ENCODE data around the gene SLC22A17. TPM values are rescaled to one million over a fixed set of nuclear protein-coding genes. Genes with fewer than 3 reads are reported as not detected.

SLC22A17 gene
- total RNA-seq, 1 experiment from 2014 or later = 5.9 TPM

DNA sequence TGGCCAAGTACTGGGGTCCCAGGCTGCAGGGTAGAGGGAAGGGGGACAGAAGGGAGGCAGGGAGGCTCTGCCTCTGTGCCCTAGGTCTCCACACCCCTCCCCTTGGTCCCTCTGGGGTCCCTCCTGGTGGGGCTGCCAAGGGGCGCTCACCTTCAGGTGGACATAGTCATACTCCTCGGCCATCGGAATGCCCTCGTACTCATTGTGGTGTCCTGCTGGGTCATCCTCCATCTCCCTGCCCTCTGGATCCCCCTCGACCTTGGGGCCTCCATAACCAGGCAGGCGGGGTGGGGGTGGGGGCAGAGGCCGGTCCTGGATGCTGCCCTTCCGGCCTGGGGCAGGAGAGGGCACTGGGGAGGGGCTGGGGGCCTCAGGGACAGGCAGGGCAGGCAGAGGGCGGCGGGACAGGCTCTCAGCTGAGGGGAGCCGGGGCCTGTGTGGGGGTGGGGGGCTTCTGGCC lies 6.5 kb upstream of the SLC22A17 start:
- H4K20me1 ChIP-seq (ENCODE audit: insufficient read depth) = no peaks in the 10 kb centered on the region
- DNase-seq (ENCODE audit: low read depth, low spot score) = no peak
- no peak overlapping the region for H3K4me3 ChIP-seq (replicated peaks in 1 of 2; ENCODE audit: low read depth in 1 of 2, low read length in 2 of 2)
- CTCF ChIA-PET = interaction anchor here (0.6 to 1.7 kb wide), 2 partner anchors 21 to 537 kb away, joined by 3 to 10 read pairs; no protein-coding TSS in a partner anchor
- BruUV-seq (replicated peaks) = no TSS peak
- no peaks in the 10 kb centered on the region for H3K4me1 ChIP-seq (ENCODE audit: control insufficient read depth in 1 of 2, insufficient read depth in 2 of 2, low read length in 2 of 2)
- H3K9me3 ChIP-seq (ENCODE audit: control insufficient read depth in 1 of 2, insufficient read depth in 1 of 2, low read depth in 1 of 2, low read length in 2 of 2) = no peaks in the 10 kb centered on the region
- intact Hi-C loops (cut with micrococcal nuclease) = no loop called here
- no peak for TF ChIP-seq JUND (IDR thresholded peaks at IDR 0.05)
- TF ChIP-seq SRF (IDR thresholded peaks at IDR 0.05; ENCODE audit: low read depth) = no peak
- TF ChIP-seq, protein P1, sequence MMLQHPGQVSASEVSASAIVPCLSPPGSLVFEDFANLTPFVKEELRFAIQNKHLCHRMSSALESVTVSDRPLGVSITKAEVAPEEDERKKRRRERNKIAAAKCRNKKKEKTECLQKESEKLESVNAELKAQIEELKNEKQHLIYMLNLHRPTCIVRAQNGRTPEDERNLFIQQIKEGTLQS (IDR thresholded peaks at IDR 0.05) = no peak
- no peak for TF ChIP-seq ELF1 (IDR thresholded peaks at IDR 0.05; ENCODE audit: borderline replicate concordance, low read depth)
- TF ChIP-seq FOSL1 (IDR thresholded peaks at IDR 0.05; ENCODE audit: low read depth) = no peak
- TF ChIP-seq, protein P2, sequence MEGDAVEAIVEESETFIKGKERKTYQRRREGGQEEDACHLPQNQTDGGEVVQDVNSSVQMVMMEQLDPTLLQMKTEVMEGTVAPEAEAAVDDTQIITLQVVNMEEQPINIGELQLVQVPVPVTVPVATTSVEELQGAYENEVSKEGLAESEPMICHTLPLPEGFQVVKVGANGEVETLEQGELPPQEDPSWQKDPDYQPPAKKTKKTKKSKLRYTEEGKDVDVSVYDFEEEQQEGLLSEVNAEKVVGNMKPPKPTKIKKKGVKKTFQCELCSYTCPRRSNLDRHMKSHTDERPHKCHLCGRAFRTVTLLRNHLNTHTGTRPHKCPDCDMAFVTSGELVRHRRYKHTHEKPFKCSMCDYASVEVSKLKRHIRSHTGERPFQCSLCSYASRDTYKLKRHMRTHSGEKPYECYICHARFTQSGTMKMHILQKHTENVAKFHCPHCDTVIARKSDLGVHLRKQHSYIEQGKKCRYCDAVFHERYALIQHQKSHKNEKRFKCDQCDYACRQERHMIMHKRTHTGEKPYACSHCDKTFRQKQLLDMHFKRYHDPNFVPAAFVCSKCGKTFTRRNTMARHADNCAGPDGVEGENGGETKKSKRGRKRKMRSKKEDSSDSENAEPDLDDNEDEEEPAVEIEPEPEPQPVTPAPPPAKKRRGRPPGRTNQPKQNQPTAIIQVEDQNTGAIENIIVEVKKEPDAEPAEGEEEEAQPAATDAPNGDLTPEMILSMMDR (IDR thresholded peaks at IDR 0.05 in 2 of 3, conservative IDR thresholded peaks at IDR 0.05 in 1 of 3; ENCODE audit: borderline replicate concordance in 1 of 3, insufficient read depth in 1 of 3, low read depth in 2 of 3, low read length in 2 of 3) = no peak
- TF ChIP-seq, protein P3, sequence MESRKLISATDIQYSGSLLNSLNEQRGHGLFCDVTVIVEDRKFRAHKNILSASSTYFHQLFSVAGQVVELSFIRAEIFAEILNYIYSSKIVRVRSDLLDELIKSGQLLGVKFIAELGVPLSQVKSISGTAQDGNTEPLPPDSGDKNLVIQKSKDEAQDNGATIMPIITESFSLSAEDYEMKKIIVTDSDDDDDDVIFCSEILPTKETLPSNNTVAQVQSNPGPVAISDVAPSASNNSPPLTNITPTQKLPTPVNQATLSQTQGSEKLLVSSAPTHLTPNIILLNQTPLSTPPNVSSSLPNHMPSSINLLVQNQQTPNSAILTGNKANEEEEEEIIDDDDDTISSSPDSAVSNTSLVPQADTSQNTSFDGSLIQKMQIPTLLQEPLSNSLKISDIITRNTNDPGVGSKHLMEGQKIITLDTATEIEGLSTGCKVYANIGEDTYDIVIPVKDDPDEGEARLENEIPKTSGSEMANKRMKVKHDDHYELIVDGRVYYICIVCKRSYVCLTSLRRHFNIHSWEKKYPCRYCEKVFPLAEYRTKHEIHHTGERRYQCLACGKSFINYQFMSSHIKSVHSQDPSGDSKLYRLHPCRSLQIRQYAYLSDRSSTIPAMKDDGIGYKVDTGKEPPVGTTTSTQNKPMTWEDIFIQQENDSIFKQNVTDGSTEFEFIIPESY (IDR thresholded peaks at IDR 0.05; ENCODE audit: extremely low read depth, insufficient replicate concordance, low read length) = no peak
- TF ChIP-seq, protein P4, sequence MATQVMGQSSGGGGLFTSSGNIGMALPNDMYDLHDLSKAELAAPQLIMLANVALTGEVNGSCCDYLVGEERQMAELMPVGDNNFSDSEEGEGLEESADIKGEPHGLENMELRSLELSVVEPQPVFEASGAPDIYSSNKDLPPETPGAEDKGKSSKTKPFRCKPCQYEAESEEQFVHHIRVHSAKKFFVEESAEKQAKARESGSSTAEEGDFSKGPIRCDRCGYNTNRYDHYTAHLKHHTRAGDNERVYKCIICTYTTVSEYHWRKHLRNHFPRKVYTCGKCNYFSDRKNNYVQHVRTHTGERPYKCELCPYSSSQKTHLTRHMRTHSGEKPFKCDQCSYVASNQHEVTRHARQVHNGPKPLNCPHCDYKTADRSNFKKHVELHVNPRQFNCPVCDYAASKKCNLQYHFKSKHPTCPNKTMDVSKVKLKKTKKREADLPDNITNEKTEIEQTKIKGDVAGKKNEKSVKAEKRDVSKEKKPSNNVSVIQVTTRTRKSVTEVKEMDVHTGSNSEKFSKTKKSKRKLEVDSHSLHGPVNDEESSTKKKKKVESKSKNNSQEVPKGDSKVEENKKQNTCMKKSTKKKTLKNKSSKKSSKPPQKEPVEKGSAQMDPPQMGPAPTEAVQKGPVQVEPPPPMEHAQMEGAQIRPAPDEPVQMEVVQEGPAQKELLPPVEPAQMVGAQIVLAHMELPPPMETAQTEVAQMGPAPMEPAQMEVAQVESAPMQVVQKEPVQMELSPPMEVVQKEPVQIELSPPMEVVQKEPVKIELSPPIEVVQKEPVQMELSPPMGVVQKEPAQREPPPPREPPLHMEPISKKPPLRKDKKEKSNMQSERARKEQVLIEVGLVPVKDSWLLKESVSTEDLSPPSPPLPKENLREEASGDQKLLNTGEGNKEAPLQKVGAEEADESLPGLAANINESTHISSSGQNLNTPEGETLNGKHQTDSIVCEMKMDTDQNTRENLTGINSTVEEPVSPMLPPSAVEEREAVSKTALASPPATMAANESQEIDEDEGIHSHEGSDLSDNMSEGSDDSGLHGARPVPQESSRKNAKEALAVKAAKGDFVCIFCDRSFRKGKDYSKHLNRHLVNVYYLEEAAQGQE (IDR thresholded peaks at IDR 0.05; ENCODE audit: low read depth) = no peak
- no peak for TF ChIP-seq EGR1 (IDR thresholded peaks at IDR 0.05; ENCODE audit: low read depth)
- no peak for TF ChIP-seq YY1 (IDR thresholded peaks at IDR 0.05; ENCODE audit: extremely low read depth, insufficient replicate concordance, low read depth, low read length)
- TF ChIP-seq SP1 (IDR thresholded peaks at IDR 0.05; ENCODE audit: low read depth) = no peak
- TF ChIP-seq SIN3A (IDR thresholded peaks at IDR 0.05; ENCODE audit: low read depth) = no peak
- no peak for TF ChIP-seq POLR2A (IDR thresholded peaks at IDR 0.05; ENCODE audit: borderline replicate concordance, extremely low read depth, insufficient read depth, insufficient read length)
- no peak for TF ChIP-seq EZH2 (IDR thresholded peaks at IDR 0.05)
- no peak for TF ChIP-seq ZNF274 (IDR thresholded peaks at IDR 0.05; ENCODE audit: low read depth, low read length)
- no peak for TF ChIP-seq CBX3 (IDR thresholded peaks at IDR 0.05; ENCODE audit: low read depth)
- no peak for TF ChIP-seq ZFX (IDR thresholded peaks at IDR 0.05)
- no peak for TF ChIP-seq CEBPB (IDR thresholded peaks at IDR 0.05; ENCODE audit: low read depth)
- no peak for TF ChIP-seq TCF7L2 (IDR thresholded peaks at IDR 0.05; ENCODE audit: borderline replicate concordance, extremely low read depth, insufficient read depth, insufficient read length)
- H2AFZ ChIP-seq (ENCODE audit: low read depth, low read length, poor library complexity, severe bottlenecking) = no peak overlapping the region
- no peak overlapping the region for H3K4me2 ChIP-seq (ENCODE audit: low read length)
- no peaks in the 10 kb centered on the region for H3K36me3 ChIP-seq (ENCODE audit: control insufficient read depth in 1 of 2, insufficient read depth in 2 of 2, low read length in 2 of 2)
- POLR2A ChIA-PET = no interaction called here
- no peaks in the 10 kb centered on the region for H3K79me2 ChIP-seq (ENCODE audit: insufficient read depth, low read length)
- no peak overlapping the region for H3K9ac ChIP-seq (ENCODE audit: low read length)
- RAD21 ChIA-PET (ENCODE audit: low non-redundant PET in 1 of 2, low total read pairs in 2 of 2, uncharacterized antibody in 2 of 2, unreplicated experiment in 2 of 2) = no interaction called here
- ATAC-seq = no peak
- 0 out of 2 replicates have a peak, but pooled peaks cover 3% of the 10 kb centered on the region for H3K27me3 ChIP-seq (ENCODE audit: insufficient read depth, low read length)
- no peak overlapping the region for H3K27ac ChIP-seq (ENCODE audit: low read depth, low read length)
- H3K9me2 ChIP-seq (ENCODE audit: insufficient read depth) = no peaks in the 10 kb centered on the region
